Inflammatory macrophage treated with lipopolysaccharide for 1 hour (primary cell): ENCODE data around the gene KCNQ5.
A peak's percentile ranks its signal among the peaks of the same experiment; 100 is the strongest.
"Not testable (repeated sequence)": the region's sequence is repeated elsewhere in the genome, so short reads cannot be mapped to it uniquely, and the experiment has no call there.

ENCODE experiments used
- DNase-seq, 2 donors: peaks; one replicate each; pipeline ENCODE4 v3.0.0-alpha.2; 2020 to 2022

Gene KCNQ5

GRCh38 chr6:72621291-72622093 lies at the start of gene KCNQ5:
TSS of gene KCNQ5 (plus strand) at chr6:72622064.
- peak in 1 of 2 donors; percentile 40 for DNase-seq

DNA sequence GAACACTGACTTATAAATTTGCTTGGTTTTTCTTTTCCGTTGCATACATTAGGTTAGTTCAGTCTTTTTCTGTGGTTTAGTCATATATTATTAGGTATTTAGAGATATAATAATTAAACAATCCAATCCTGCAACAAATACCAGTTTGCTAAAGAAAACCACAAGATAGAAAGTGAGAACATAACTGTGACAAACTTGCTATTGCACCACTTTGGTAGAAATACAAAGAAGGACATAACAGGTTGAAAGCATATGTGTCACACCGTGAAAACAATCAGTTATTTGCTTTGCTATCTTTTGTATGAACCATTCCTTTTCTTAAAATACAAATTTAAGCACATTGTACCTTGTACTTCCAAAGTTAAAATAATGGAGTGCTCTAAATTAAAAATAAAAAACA lies 42.0 kb upstream of the KCNQ5 start:
- DNase-seq, result peak in 1 of 2 donors; percentile 11

- DNase-seq, result peak; percentile 75 to 80
Observed at GRCh38 chr6:72580281-72580940, 41.5 kb upstream of the KCNQ5 start.

DNA sequence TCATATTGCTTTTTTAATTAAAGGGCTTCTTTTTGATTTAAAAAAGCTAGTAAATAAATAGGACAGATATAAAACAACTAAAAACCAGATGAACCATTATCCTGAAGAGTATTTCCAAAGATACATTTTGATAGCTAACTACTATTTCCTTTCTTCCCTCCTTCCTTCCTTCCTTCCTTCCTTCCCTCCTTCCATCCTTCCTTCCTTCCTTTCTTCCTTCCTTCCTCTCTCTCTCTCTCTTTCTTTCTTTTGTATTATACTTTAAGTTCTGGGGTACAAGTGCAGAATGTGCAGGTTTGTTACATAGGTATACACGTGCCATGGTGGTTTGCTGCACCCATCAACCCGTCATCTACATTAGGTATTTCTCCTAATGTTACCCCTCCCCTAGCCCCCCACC lies 40.9 kb upstream of the KCNQ5 start:
- not testable (repeated sequence) for DNase-seq

DNA sequence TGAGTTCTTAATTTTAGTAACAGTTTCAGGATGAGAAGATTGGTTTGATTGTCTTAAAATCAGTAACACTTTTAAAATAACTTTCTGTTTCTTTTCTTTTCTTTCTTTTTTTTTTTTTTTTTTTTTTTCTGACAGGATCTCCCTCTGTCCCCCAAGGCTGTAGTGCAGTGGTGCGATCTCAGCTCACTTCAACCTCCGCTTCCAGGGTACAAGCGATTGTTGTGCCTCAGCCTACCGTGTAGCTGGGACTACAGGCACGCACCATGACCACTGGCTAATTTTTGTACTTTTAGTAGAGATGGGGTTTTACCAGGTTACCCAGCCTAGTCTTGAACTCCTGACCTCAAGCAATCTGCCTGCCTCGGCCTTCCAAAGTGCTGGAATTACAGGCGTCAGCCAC lies 33.7 kb upstream of the KCNQ5 start:
- DNase-seq, result no peak

- no peak for DNase-seq
Observed at GRCh38 chr6:72589096-72589495, 32.8 kb upstream of the KCNQ5 start.

GRCh38 chr6:72595812-72596211 lies 26.1 kb upstream of the KCNQ5 start:
- no peak for DNase-seq

DNA sequence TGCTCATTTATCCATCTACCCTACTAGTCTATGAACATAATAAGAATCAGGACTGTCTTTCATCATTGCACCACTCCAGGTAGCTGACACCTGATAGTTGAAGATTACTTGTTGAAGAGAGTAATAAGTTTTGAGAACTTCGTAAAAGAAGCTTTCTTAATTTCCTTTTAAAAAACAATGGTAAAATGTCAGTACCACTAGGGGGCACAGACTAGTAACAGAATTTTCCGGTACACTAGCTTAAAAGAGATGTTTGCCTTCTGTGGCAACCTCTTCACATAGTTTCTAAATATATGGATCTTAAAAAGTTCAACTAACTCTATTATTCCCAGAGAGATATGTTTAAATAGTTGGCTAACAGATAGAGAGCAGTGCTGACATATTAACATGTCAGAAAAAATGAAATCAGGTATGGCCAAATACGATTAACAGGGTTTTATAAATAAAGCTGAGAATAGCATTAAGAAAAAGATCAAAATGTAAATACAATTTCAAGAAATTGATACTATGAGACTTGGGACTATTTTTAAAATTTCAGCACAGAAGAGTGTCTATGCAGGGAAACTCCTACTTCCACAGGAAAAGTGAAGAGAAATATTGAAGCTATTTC lies 5.4 kb upstream of the KCNQ5 start:
- peak; percentile 23 to 56 for DNase-seq

- DNase-seq, result no peak
Observed at GRCh38 chr6:72617721-72618120, 4.1 kb upstream of the KCNQ5 start.

GRCh38 chr6:72619883-72620696 lies 1.8 kb upstream of the KCNQ5 start:
- peak; percentile 30 to 67 for DNase-seq

GRCh38 chr6:72620871-72621290 lies 983 bp upstream of the KCNQ5 start:
- DNase-seq, result no peak

DNA sequence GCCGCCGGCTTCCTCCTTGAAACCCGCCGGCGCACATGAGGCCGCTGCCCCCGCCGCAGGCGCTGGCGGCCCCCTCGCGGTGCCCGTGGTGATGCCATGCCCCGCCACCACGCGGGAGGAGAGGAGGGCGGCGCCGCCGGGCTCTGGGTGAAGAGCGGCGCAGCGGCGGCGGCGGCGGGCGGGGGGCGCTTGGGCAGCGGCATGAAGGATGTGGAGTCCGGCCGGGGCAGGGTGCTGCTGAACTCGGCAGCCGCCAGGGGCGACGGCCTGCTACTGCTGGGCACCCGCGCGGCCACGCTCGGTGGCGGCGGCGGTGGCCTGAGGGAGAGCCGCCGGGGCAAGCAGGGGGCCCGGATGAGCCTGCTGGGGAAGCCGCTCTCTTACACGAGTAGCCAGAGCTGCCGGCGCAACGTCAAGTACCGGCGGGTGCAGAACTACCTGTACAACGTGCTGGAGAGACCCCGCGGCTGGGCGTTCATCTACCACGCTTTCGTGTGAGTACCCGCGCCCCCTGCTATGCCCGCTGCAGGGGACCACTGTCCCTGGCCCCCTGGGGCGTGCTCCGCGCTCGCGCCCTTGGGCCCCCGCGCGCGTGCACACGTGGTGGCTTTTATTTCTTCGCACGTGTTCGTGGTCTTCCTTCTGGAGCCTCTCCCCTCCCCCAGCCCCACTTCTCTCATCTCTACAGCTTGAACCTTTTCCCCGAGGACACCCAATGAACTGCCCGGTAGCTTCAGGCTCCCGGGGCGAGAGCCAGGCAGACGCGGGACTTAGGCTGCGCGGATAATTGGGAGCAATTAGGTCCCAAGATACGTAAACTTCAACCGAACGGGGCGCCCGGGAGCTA lies 453 bp downstream of the KCNQ5 start:
- no peak for DNase-seq

GRCh38 chr6:72623808-72624207 lies 1.9 kb downstream of the KCNQ5 start:
- DNase-seq, result no peak

DNA sequence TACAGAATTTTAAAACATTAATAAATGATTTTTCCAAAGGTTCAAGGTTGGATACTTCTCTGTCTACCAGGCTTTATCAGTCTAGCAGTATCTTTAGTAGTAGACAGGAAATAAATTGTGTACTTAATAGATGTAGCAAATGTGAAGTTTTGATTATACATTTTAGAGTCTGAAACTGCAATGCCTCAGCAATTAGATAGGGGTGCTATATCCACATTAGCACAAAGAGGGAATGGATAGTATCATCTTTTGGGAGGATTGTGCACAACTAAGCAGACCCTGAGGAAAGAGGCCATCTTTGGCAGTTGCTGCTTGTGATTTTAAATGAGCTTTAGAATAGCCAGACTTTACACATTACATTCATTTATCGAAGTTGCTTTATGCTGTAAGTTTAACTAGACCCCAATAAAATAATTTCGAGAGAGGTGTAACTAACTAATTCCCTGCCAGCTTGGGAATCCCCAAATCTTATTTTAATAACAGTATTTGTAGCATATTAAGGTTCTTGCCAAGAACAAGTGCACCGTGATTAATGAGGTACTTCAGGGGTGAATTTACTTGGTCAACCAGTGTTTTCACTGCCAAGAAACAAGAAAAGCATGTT lies 2.8 kb downstream of the KCNQ5 start:
- peak; percentile 14 to 39 for DNase-seq

GRCh38 chr6:72626126-72626525 lies 4.3 kb downstream of the KCNQ5 start:
- DNase-seq, result no peak

DNA sequence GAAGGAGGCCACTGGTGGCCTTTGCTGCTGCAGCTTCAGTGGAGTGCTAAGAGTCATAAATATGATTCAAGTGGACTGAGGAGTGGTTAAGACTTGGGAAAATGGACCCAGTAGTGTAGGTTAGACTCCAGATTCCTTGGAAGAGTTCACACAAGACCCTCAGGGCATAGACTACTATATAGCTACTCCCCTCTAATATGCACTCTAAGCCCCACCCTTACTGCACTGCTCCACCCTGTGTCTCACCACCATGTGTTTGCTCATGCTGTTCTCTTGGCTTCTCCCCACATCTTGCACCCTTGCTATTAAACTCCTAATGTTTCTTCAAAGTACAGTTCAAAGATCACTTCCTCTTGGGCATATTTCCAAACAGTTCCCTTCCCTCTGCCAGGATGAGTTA lies 5.7 kb downstream of the KCNQ5 start:
- no peak for DNase-seq

DNA sequence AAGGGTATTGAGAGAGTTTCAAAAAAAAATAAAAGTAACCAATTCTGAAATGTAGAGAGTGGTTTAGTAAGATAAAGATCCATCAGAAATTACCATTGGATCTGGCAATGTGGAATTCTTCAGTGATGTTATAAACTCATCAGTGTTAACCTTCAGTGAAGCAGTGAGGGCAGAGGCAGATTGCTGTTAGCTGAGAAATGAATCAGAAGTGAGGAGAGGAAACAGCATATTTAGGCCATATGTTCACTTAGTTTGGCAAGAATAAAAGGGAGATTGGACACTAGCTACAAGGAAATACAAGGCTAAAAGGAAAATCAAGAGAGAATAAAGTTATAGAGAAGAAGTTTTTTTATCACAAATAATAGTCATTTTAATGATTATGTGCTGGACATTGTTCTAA lies 9.6 kb downstream of the KCNQ5 start:
- no peak for DNase-seq

DNA sequence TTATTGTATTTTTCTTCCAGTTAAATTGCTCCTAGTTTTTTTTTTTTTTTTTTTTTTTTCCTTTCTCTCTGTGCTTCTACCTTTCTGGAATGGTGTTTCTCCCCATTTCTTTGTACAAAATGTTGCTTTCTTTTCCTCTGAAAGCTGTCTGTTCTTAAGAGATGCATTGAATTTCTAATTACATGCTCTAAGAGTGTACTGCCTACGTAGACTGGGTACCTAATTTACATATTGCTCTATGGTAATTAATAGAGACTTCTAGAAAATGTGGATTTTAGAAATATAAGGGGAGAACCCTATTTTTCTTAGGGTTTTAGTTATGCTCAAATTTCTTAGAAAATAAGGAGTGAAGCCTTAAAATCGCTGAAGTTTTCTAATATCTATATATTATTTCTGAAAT lies 13.8 kb downstream of the KCNQ5 start:
- no peak for DNase-seq

DNA sequence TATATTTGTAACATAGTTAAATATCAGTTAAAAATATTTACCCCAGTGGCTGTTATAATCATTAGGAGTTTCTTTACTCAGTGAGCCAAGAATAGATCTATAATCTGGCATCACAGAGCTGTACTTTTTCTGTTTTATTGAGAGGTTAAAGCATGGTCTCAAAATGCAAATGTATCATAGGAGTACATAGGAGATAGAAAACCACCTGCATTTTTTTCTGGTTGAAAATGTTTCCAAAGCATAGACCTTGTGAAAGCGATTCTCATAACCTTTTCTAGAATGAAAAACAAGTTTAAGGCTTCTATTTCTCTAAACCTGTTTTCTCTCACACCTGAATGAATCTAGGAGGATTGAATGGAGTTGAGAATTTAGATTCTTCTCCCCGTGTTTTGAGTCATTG lies 14.4 kb downstream of the KCNQ5 start:
- DNase-seq, result no peak

DNA sequence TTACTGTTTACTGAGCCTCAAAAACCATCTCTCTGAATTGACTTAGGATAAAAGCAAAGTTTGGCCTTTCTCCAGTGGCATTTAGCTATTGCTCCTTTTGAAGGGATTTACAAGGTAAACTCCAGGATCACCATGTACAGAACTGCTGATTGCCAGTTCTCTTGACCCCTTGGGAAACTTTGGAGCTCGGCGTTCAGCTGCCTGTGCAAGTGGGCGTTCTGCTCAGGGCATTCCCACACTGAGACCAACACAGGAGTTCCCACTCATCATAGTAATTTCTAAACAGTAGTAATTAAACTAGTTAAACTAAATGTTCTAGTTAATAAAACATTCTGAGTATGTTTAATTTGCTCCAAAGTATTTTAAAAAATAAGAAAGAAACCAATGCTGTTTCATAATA lies 14.9 kb downstream of the KCNQ5 start:
- peak in 1 of 2 donors; percentile 48 for DNase-seq

DNA sequence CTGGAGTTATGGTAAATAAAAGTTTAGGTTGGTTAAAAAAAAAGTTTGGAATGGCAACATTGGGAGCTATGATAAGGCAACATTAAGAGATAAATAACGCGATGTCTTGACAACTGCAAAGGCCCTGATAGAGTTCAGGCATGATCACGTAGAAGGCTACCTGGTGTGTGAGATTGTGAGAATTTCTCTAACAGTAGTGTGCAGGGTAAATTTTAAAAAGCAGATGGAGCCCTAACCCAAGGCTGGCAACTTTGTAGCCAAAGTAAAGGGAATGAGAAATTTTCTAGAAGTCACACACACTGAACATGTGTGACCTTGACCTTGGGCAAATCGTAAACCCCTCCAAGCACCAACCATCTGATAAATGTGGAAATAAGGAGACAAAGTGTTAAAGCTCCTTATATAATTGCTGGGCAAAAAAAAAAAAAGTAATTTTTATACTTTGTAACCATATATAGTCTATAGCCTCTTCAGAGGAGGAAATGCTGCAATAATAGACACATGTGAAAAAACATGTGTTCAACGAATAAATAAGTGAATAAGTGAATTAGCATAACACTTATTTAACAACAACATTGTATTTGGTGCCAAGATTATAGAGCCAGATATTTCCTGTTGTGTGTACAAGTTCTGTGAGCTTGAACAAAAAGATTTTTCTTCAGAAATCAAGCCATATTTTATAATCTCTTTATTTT lies 18.2 kb downstream of the KCNQ5 start:
- no peak for DNase-seq
